Stimulated activated CD4-positive, alpha-beta T cell treated with anti-CD3 and anti-CD28 coated beads, Interleukin-1b, Interleukin-23, amount 100 ng/mL, for 48 hours (primary cell): ENCODE data around the gene NR4A3.
"Not testable (repeated sequence)": the region's sequence is repeated elsewhere in the genome, so short reads cannot be mapped to it uniquely, and the experiment has no call there.

Experiments
- DNase-seq: peaks from one replicate; pipeline ENCODE4 v3.0.0-alpha.2; 2020

The NR4A3 gene

DNA sequence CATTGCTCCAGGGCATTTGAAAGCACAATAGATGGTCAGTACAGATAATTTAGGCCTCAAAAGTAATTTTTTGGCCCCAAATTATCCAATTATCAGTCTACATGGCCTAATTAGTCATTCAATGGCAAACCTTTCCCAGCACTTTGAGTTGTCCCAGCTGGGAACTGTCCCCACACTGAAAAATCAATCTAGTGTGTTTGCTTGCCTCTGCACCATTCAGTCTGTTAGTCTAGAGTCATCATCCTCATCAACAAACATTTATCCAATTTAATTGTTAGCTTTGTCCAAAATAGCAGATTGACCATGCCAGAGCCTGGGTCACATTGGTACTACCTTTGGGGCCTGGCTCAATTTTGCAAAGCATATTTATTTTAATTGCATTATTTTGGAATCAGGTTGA is 13.9 kb downstream of the NR4A3 start:
- no peak for DNase-seq

DNA sequence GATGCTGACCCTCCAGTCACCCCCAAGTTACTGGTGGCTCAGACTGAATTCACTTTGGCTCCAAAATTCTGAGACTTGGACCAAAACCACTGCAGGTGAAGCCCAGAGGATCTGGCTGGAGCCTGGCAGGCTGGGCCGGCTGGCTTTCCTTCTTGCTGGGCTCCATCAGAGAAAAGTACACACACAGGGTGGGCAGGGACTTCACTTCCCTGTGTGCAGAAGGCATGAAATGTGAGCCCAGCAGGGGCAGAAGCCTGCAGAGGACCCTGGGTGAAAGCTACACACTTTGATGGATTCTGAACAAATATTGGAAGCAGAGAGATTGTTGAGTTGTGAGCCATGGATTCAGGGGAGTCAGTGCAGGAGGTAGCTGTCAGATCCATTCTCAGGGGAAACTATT is 18.4 kb downstream of the NR4A3 start:
- DNase-seq: no peak

DNA sequence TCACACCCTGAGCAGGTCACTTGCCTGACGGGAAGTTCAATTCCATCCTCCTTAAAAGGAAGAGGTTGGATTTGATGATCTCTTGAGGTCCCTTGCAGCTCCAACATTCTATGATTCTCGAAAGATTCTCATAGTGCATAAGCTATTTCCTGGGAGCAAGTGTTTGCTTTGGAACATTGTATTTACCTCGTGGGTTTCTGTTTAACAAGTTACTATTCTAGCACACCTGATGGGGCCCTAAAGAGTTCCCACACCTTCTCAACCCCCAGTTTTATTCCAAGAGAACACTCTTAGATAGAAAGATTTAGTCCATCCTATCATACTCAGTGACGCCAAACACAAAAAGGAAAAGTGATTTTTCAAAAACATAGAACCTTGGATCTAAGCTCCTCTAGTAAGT is 23.4 kb downstream of the NR4A3 start:
- DNase-seq: no peak

DNA sequence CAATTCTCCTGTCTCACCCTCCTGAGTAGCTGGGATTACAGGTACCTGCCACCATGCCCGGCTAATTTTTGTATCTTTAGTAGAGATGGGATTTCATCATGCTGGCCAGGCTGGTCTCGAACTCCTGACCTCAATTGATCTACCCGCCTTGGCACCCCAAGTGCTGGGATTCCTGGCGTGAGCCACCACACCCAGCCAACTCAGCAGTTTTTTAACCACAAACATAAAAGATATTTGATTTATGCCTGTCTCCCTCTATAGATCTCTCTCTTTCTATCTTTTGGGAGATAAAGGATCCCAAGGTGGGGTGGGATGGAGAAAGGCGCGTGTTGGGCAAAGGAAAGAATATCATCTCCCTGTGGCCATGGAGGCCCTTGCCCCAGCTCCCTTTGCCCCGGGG is 26.8 kb downstream of the NR4A3 start:
- DNase-seq: no peak

DNA sequence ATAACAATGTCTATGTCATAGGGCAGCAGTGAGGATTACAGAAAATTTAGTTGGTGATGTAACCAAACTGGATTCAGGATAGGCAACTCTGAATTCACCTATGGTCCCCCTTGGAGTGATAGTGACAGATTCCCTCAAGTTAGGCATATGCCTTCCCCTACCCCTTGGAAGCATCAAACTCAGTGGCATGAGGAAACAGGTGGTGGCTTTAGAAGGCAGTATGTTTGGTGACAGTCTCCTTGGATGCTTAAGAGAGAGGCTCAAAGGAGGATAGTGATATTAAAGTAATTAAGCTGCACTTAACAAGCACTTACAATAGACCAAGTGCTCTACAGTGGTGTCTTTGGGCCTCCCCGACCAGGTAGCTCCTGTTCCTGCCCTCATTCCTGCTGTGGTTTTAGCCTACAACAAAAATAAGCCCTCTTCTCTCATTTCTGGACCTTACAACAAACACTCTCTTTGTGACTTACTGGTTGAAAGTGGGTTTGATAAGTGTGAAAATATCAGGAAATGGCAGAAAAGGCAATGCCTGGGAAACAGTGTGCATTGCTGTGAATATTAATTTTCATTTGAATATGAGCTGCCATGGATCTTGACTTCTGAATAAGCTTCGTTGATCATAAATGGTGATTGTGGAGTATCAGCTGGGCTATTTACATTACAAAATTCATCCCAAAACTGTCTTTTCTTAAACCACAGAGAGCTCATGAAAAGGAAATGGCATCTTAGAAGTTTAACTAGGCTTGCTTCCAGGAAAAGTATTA is 29.2 kb downstream of the NR4A3 start:
- no peak for DNase-seq

DNA sequence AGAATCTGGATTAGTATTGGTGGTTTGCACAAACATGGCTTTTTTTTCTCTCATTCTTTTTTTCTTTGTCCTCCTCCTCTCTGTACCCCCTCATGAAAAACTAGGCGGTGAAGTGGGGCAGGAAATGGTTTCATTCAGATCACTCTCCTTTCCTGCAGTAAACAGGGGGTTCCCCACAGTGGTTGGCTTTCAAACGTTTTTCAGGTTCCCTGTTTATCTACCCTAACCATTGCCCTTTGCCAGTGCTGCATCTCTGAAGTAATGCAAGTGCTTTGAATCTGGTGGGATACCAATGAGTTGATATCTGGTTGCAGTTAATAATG is 29.8 kb downstream of the NR4A3 start:
- no peak for DNase-seq

DNA sequence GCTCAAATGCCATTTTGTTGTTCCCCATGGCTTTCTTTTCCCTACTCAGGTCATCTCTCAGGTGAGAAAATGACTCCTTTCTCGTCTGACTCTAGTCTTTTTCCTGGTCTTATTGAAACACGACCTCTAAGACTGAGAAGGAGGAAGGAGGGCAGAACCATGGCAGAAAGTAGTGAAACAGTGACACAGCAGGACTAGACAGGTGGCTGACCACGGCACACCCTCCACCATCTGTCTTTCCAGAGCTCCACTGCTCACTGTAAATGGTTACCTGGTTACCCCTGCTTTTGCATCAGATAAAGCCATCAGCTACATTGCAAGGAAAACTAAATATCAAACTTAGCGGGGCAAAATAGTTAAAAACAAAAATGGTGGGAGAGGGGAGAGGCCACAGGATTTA is 30.9 kb downstream of the NR4A3 start:
- no peak for DNase-seq

DNA sequence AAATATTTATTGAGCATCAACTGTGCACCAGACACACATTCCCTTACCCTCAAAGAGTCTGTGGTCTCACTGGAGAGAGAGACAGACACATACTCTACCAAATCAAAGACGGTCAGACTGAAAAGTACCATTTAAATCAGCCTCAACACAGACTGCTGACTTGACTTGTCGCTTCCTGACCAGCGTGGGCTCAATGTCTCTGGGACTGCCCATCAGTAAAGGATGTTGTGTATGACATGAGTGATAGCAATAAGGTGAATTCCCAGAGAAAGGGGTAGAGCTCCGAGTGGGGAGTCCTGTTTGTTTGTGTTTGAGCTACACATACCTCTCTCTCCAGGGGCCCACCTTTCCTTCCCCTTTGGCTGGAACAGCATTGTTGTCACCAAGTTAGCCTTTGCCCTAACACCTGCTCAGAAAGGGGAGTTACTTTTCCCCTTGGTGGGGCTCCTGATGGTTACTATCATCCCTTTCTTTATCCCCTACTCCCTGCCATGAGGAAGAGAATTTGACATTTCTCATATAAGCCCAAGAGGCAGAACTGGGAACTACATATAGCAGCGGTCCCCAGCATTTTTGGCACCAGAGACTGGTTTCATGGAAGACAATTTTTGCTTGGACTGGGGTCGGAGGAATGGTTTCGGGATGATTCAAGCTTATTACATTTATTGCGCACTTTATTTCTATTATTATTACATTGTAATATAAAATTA is 33.9 kb downstream of the NR4A3 start:
- DNase-seq: no peak

DNA sequence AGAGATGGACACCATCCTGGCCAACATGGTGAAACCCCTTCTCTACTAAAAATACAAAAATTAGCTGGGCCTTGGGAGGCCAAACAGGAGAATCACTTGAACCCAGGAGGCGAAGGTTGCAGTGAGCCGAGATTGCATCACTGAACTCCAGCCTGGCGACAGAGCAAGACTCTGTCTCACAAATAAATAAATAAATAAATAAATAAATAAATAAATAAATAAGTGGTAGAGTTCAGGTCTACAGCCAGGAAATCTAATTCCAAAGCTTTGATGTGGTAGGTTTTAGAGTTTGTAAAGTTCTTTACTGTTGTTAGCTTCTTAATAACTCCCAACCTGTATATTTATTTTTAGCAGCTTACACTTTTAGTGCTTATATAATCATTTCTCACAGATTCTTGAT is 35.9 kb downstream of the NR4A3 start:
- not testable (repeated sequence) for DNase-seq

DNA sequence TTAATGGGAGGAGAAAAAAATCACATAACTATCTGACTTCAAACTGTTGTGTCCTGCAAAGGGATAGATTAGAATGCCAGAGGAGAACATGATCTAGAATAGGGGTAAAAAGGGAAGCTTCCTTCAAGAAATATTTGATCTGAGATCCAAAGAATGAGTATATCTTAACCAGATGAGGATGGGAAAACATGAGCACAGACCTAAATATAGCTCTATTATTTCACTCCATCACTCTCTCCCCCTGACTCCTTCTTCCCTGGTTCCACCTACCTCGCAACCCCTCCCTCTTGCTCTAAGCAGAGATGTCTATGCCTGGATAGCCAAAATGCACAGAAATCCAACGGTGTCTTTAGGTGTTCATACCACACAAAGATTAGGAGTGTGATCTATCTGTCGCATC is 36.4 kb downstream of the NR4A3 start:
- DNase-seq: no peak

DNA sequence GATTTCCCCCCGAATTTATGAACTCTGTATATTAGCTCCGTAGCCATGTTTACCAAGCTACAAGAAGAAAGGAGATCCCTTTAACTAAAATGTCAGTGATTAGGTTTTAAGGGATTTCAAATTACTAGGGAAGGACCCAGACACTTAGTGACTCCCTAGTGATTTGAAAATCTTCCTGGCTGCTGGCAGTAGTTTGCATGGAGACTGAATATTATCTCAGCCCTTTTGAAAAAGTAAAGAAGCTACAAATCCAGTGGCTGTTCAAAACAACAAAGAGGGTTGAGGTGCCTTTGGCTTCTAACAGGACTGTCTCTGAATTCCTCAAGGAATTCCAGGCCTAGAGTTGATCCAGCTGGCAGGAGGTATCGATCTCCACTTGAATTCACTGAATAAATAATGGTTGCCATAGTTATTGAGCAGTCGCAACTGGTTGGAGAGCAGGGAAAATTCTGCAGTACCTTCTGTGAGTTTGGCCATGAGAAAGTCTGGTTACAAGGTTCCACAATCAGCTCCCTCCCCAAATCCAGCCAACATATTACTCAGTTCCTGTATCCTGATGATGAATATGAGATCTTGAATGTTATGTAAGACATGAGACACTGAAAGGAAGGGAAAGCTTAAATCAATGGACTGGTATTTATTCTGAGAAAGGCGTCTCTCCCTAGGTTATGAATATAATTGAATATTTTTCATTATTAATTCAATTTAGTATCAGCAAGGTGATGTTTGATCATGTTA is 37.7 kb downstream of the NR4A3 start:
- no peak for DNase-seq

DNA sequence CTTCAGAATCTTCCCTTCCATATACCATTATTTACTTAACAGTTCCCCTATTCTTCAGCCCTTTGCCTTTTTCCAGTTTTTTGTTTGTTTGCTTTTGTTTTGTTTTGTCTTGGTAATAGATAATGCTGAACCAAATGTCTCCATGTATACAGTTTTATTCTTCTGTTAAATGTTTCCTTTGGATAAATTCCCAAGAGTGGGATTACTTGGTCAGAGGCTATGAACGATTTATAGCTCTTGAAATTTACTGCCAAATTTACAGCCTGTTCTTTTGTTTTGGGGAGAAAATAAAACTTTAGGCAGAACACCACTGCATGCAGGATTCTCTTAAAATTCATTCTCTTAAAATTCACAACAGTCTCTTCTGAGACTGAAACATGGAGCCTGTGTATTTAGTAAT is 38.6 kb downstream of the NR4A3 start:
- DNase-seq: no peak

DNA sequence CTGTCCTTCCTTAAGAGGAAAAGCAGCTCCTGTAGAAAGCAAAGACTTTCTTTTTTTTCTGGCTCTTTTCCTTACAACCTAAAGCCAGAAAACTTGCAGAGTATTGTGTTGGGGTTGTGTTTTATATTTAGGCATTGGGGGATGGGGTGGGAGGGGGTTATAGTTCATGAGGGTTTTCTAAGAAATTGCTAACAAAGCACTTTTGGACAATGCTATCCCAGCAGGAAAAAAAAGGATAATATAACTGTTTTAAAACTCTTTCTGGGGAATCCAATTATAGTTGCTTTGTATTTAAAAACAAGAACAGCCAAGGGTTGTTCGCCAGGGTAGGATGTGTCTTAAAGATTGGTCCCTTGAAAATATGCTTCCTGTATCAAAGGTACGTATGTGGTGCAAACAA is 42.3 kb downstream of the NR4A3 start:
- DNase-seq: no peak

DNA sequence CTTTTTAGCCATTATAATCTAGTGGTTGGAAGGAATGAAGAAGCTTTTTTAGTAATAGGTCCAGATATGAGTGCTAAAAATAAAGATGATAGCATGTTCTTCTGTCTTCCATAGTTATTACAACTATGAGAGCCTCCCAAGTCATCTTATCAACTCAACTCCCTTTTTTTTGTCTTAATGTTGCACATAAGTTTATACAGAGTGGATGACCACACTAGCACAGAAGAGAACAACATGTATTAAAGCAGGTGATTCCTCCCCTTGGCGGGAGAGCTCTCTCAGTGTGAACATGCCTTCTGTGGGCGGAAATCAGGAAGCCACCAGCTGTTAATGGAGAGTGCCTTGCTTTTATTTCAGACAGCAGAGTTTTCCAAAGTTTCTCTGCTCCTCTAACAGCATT is 44.7 kb downstream of the NR4A3 start:
- no peak for DNase-seq

DNA sequence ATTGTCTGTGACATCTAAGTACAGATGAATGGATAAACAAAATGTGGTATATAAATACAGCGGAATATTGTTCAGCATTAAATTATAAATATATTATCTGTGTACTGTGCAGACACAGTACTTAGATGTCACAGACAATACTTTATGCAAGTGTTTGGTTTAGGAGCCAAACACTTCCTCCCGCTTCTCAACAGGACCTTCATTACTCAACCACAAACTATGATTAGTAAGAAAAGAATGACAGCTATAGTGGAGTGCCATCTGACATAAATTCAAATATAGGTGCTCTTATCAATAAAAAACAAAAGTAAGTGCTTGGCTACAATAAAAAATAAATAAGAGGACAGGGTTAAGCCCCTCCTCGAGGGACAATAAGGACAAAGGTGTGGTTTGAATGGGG is 45.9 kb downstream of the NR4A3 start:
- no peak for DNase-seq

DNA sequence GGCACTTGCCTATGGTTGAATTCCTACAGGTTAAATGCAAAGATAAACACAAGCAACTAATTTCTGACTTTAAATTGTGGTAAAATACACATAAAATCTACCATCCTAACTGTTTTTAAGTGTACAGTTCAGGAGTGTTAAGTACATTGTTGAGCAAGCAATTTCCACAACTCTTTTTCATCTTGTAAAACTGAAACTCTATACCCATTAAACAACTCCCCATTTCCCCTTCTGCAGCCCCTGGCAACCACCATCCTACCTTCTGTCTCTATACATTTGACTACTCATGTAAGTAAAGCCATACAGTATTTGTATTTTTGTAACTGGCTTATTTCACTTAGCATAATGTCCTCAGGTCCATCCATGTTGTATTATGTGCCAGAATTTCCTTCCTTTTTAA is 46.3 kb downstream of the NR4A3 start:
- DNase-seq: no peak

DNA sequence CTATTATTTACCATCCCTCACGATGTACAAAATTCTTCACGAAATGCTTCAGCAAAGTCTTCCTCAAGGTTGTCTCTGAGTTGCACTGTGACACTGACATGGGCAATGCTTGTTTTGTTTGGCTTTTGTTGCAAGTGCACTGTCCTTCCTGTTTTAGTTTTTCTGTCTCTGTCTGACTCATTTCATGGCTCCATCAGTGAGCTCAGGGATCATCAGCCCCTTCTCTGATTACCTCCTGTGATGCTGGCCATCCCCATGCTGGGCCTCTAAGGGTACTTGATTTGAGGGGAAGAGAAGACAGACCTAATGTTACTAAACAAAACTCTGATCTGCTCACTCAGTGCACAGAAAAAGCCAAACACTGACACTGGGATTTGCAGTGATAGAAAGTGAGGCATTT is 47.2 kb downstream of the NR4A3 start:
- DNase-seq: no peak

DNA sequence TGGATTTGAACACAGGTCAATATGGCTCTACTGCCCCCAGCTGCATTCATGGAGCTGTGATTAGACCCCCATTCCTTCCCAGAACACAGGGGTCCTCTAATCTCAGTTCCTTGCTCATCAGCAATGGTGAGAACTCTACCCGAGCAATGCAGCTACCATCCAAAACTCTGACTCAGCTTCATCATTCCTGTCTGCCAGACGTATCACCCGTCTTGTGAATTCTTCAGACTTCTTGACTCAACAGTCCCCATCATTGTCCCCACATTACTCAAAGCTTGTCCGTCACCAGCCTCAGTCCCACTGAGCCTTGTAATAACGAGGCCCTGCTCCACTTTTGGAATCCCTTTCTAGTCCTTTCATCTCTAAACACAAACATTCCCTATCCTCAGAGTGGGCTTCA is 48.4 kb downstream of the NR4A3 start:
- DNase-seq: no peak

DNA sequence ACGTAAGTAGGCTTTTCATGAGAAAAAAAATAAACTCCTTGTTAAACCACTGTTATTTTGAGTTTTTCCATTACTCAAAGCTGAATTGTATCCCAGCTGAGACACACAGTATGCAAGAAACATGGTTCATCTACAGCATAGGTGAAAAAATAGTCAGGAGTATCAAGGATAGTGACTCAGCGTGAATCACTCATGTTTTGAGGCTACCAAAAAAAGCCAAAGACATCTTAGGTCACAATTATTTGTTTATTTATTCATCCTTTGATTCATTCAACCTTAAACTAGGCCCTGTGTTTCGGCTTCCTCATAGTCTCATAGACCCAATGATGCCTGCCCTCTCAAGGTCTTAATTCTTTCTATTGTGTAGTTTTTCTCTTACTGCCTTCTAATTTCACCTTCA is 51.8 kb downstream of the NR4A3 start:
- DNase-seq: no peak

DNA sequence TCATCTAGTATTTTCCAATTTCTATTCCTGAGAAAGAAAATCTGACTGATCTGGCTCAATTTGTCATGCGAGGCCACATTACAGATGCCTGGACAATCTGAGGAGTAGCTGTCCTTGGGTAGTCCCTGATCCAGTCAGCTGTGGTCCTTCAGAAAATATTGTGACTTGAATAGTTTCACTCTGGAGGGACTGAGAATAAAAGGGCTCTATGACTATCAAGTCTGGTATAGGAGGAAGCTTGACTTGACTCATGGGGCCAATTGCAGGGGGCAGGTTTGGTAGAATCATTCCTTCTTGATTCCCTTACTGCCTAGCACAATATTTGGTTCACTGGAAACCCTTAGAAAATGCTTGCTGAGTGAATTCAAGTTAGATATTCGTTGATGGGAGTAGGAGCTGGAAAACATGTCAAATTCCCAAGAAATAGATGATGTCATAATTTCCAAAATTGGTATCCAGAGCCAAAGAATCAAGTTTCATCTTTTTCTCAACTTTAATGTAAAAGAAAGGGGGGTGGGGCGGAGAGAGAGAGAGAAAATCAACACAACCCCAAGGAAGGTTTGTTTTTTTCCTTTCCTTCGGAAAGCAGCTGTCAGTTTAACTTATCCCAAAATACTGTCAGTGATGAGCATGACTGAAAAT is 52.4 kb downstream of the NR4A3 start:
- DNase-seq: peak; percentile 36

DNA sequence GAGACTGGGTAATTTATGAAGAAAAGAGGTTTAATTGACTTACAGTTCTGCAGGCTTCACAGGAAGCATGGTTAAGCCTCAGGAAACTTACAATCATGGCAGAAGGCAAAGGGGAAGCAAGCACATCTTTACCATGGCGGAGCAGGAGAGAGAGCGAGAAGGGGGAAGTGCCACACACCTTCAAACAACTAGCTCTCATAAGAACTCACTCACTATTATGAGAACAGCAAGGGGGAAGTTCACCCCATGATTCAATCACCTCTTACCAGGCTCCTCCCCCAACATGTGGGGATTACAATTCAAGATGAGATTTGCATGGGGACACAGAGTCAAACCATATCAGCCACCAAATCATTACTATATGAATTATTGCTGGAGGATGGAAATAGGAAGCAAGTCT is 54.5 kb downstream of the NR4A3 start:
- no peak for DNase-seq

DNA sequence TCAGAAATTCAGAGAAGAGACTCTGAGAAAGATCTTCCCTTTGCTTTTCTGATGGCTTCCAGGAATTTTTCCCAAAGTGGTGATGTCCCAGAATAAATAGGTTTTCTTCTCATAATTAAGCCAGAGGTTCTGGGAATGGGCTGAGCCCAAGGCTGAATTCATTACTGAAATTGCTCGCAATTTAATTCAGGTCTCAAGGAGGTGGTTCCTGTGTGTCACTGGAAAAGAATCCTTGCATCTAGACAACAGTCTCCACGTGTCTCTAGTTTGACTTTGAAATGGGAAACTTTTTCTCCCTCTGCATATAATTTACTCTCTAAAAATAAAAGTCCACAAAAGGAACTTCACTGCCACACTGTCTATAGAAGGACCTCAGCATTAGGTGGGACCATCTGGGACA is 57.0 kb downstream of the NR4A3 start:
- no peak for DNase-seq

DNA sequence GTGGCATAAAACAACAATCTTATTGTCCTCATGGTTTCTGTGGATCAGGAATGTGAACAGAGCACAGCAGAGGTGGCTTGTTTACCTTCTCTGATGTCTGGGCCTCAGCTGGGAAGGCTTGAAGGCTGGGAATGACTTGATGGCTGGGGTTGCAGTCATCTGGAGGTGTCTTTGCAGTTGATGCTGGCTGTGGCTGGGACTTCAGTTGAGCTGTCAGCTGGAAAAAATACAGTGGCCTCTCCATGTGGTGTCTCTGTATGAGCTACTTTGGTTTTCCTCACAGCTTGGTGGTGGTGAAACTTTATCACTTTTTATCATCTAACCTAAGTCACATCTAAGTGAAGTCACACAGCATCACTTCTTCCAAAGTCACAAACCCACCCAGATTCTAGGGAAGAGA is 60.1 kb downstream of the NR4A3 start:
- peak; percentile 32 for DNase-seq

DNA sequence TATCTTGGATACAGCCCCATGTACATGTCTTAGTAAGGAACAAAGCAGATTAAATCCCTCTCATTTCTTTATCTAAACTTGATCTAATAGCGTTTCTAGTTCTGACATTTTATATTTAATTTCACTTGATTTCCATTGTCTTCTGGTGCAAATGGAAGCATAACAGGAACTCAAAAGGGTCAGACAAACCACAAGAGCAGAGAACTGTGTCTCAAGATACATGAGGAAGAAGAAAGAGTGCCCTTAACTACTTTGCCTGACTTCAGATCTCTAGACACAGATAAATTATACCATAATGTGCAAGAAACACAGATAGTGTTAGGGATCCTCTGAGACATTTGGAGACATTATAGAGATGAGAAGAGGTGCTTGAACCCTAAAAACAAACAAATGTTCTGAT is 64.1 kb downstream of the NR4A3 start:
- no peak for DNase-seq
